ENCODE data around the gene NRARP. TPM values are rescaled to one million over a fixed set of nuclear protein-coding genes. Genes with fewer than 3 reads are reported as not detected.

The NRARP gene
- total and polyA plus RNA-seq, 2 experiments from 2014 or later: 0.32 TPM; not detected in 1

DNA sequence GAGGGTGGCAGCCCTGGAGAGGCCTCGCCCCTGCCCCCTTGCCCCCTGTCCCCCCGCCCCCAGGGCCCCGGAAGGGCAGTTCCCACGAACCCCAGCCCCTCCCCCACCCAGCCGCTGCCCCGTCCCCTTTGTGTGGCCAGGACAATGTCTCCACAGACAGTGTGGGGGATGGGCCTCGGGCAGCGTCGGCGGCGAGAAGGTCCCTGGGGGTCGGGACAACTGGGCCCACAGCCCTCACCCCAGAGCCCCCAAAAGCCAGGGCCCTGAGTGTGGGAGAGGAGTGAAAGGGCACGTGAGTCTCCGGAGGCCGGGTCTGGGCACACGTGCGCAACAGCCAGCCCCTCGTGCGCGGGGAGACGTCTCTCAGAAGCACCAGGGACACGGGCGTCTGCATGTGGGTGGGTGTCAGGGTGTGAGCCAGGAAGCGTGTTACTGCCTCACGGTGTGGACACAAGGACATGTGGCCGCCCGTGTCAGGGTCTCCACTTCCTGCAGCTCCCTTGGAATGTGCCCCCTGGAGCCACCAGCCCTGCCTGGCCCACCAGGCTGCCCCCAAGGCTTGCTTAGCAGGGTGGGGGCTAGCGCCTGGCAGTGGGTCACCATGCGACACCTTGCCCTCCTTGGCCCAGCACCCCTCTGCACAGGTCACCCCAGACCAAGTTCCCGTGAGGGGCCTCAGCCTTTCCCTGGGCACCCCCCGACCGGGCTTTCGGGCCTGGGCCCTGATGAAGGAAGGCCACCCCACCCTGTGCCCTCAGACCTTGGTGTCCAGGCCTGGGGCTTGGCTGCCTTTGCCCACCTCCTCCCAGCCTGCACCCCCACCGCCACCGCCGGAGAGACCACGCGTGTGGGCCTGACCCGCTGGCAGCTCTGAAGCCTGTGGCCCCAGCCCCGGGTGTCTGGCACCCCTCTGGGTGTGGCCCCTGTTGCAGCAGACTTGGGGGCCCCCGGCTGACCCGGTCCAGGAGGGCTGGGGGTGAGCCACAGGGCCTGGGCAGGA is 12.8 kb upstream of the NRARP start:
- H3K9me3 ChIP-seq (ENCODE audit: low read depth): no peaks in the 10 kb centered on the region
- H3K9me2 ChIP-seq (ENCODE audit: insufficient read depth): no peaks in the 10 kb centered on the region
- in situ Hi-C loops (cut with MboI): no loop called here
- DNase-seq: no peak
- H3K27ac ChIP-seq: no peak overlapping the region
- H3K4me3 ChIP-seq: no peak overlapping the region
- H3K79me2 ChIP-seq (ENCODE audit: insufficient read depth): no peaks in the 10 kb centered on the region
- H3K4me2 ChIP-seq (ENCODE audit: unreplicated experiment): no peak overlapping the region
- no peak overlapping the region for H3K9ac ChIP-seq
- H3K4me1 ChIP-seq (ENCODE audit: insufficient read depth): no peaks in the 10 kb centered on the region
- TF ChIP-seq EZH2phosphoT487 (IDR thresholded peaks at IDR 0.05; ENCODE audit: insufficient read depth, low read depth) (no peak), EZH2 (IDR thresholded peaks at IDR 0.05; ENCODE audit: insufficient read depth, poor library complexity, severe bottlenecking) (no peak)
- no peaks in the 10 kb centered on the region for H4K20me1 ChIP-seq (ENCODE audit: insufficient read depth)
- H3K27me3 ChIP-seq (replicated peaks; ENCODE audit: insufficient read depth): no peaks in the 10 kb centered on the region
- 39 to 43% methylated on average over 23 to 42 of the region's 42 CpGs for WGBS, 2 experiments (ENCODE audit: low coverage in 1 of 2, low lambda C conversion rate in 2 of 2, missing lambda C conversion rate in 2 of 2)
- H3F3A ChIP-seq (ENCODE audit: insufficient read depth): no peaks in the 10 kb centered on the region
- H2AFZ ChIP-seq: no peak overlapping the region
- no peaks in the 10 kb centered on the region for H3K36me3 ChIP-seq (ENCODE audit: low read depth)

DNA sequence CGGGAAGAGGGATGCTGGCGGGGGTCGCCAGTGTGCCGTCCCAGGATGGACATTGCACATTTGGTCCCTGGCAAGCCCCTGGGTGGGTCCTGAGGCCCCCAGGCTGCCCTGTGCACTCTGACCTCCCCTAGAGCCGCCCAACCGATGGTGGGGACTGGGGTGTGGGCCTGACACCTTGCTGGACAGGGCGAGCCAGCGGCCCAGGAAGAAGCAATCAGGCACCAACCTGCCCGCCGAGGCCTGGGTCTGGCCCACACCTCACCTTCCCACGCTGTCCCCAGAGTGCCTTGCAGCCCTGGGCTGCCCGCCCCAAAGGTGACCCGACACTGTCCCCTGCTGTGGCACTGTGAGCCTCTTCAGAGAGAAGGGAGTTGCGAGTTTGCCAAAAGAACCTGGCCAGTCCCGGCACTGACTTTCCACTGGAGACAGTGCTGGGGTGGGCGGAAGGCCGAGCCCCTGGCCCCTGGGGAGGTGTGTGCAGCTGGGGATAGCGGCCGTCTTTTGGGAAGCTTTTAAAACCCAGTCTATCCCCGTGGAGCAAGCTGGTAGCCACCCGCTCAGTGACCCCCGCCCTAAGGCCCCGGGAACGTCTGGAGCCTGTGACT is 12.0 kb upstream of the NRARP start:
- DNase-seq: no peak
- in situ Hi-C loops (cut with MboI): no loop called here
- H2AFZ ChIP-seq: no peak overlapping the region

GRCh38 chr9:137313326-137313936 is 11.4 kb upstream of the NRARP start:
- H3K9ac ChIP-seq: no peak overlapping the region
- no peaks in the 10 kb centered on the region for H3F3A ChIP-seq (ENCODE audit: insufficient read depth)
- no peaks in the 10 kb centered on the region for H3K9me3 ChIP-seq (ENCODE audit: low read depth)
- no peak overlapping the region for H3K27ac ChIP-seq
- DNase-seq: no peak
- in situ Hi-C loops (cut with MboI): no loop called here
- WGBS, 2 experiments (ENCODE audit: low coverage in 1 of 2, low lambda C conversion rate in 2 of 2, missing lambda C conversion rate in 2 of 2): 56 to 63% methylated on average over 9 of the region's 9 CpGs
- TF ChIP-seq EZH2phosphoT487 (IDR thresholded peaks at IDR 0.05; ENCODE audit: insufficient read depth, low read depth) (no peak), EZH2 (IDR thresholded peaks at IDR 0.05; ENCODE audit: insufficient read depth, poor library complexity, severe bottlenecking) (no peak)
- no peak overlapping the region for H2AFZ ChIP-seq
- no peaks in the 10 kb centered on the region for H3K36me3 ChIP-seq (ENCODE audit: low read depth)
- no peaks in the 10 kb centered on the region for H3K4me1 ChIP-seq (ENCODE audit: insufficient read depth)
- H3K4me2 ChIP-seq (ENCODE audit: unreplicated experiment): no peak overlapping the region
- H3K9me2 ChIP-seq (ENCODE audit: insufficient read depth): no peaks in the 10 kb centered on the region
- H3K4me3 ChIP-seq: no peak overlapping the region
- no peaks in the 10 kb centered on the region for H3K79me2 ChIP-seq (ENCODE audit: insufficient read depth)
- no peaks in the 10 kb centered on the region for H4K20me1 ChIP-seq (ENCODE audit: insufficient read depth)
- no peaks in the 10 kb centered on the region for H3K27me3 ChIP-seq (replicated peaks; ENCODE audit: insufficient read depth)

More for the DNA sequence above, 12.0 kb upstream of the NRARP start:
- no peaks in the 10 kb centered on the region for H3K79me2 ChIP-seq (ENCODE audit: insufficient read depth)
- no peak overlapping the region for H3K4me2 ChIP-seq (ENCODE audit: unreplicated experiment)
- no peaks in the 10 kb centered on the region for H3K9me3 ChIP-seq (ENCODE audit: low read depth)
- H3K9me2 ChIP-seq (ENCODE audit: insufficient read depth): no peaks in the 10 kb centered on the region
- H3K27ac ChIP-seq: no peak overlapping the region
- H3K9ac ChIP-seq: no peak overlapping the region
- no peaks in the 10 kb centered on the region for H3K36me3 ChIP-seq (ENCODE audit: low read depth)
- no peaks in the 10 kb centered on the region for H4K20me1 ChIP-seq (ENCODE audit: insufficient read depth)
- whole genome bisulfite sequencing, 2 experiments (ENCODE audit: low coverage in 1 of 2, low lambda C conversion rate in 2 of 2, missing lambda C conversion rate in 2 of 2): 68 to 83% methylated on average over 17 to 24 of the region's 24 CpGs
- H3K27me3 ChIP-seq (replicated peaks; ENCODE audit: insufficient read depth): no peaks in the 10 kb centered on the region
- H3F3A ChIP-seq (ENCODE audit: insufficient read depth): no peaks in the 10 kb centered on the region
- no peak overlapping the region for H3K4me3 ChIP-seq
- TF ChIP-seq EZH2 (IDR thresholded peaks at IDR 0.05; ENCODE audit: insufficient read depth, poor library complexity, severe bottlenecking): no peak
- no peak for TF ChIP-seq EZH2phosphoT487 (IDR thresholded peaks at IDR 0.05; ENCODE audit: insufficient read depth, low read depth)
- no peaks in the 10 kb centered on the region for H3K4me1 ChIP-seq (ENCODE audit: insufficient read depth)

DNA sequence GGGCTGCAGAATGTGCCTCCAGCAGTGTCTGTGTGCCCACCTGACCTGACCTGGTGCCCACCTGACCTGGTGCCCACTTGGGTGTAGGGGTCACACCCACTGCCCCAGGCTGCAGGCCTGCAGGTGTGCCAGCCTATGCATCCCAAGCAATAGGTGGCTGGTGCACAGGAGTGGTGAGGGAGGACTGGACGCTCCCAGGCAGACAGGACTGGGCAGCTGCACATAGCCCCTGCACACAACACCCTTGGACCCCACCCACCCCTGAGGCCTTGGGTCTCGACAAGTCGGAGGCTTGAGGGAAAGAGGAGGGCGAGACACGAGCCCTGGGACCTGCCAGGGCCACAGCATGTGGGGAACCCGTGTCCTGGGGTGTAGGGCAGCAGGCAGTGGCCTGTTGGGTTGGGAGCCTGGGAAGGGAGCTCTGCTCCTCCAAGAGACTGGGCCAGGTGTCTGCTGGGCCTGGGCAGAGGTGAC is 10.8 kb upstream of the NRARP start:
- WGBS, 2 experiments (ENCODE audit: low coverage in 1 of 2, low lambda C conversion rate in 2 of 2, missing lambda C conversion rate in 2 of 2): 87 to 91% methylated on average over 6 of the region's 6 CpGs
- Histone ChIP-seq H3K9me3 (ENCODE audit: low read depth) (no peaks in the 10 kb centered on the region), H3F3A (ENCODE audit: insufficient read depth) (no peaks in the 10 kb centered on the region), H2AFZ (no peak overlapping the region), H3K79me2 (ENCODE audit: insufficient read depth) (no peaks in the 10 kb centered on the region), H3K27ac (no peak overlapping the region), H3K4me1 (ENCODE audit: insufficient read depth) (no peaks in the 10 kb centered on the region), H3K36me3 (ENCODE audit: low read depth) (no peaks in the 10 kb centered on the region), H3K27me3 (replicated peaks; ENCODE audit: insufficient read depth) (no peaks in the 10 kb centered on the region), H3K9me2 (ENCODE audit: insufficient read depth) (no peaks in the 10 kb centered on the region), H3K9ac (no peak overlapping the region), H3K4me3 (no peak overlapping the region), H4K20me1 (ENCODE audit: insufficient read depth) (no peaks in the 10 kb centered on the region), H3K4me2 (ENCODE audit: unreplicated experiment) (no peak overlapping the region)
- no peak for DNase-seq
- TF ChIP-seq EZH2 (IDR thresholded peaks at IDR 0.05; ENCODE audit: insufficient read depth, poor library complexity, severe bottlenecking) (no peak), EZH2phosphoT487 (IDR thresholded peaks at IDR 0.05; ENCODE audit: insufficient read depth, low read depth) (no peak)
- in situ Hi-C loops (cut with MboI): no loop called here

All from GM23248 (cell line).